ENCODE results near the gene SRRM5. TPM values are rescaled to one million over a fixed set of nuclear protein-coding genes. Genes with fewer than 3 reads are reported as not detected.

The SRRM5 gene
- total RNA-seq, 2 donors from 2014 or later, result 0.23 to 0.38 TPM

- DNase-seq (ENCODE audit: low spot score), result no peak
- intact Hi-C loops (cut with DNase I), result loop anchor here in 1 of 2 donors (10.0 kb wide), 1 partner anchor 102 kb away; no protein-coding TSS in a partner anchor
Observed at GRCh38 chr19:43656436-43656835, 44.5 kb downstream of the SRRM5 start.

GRCh38 chr19:43658001-43658400, 46.1 kb downstream of the SRRM5 start:
- no peak for DNase-seq (ENCODE audit: low spot score)
- intact Hi-C loops (cut with DNase I), result loop anchor here in 1 of 2 donors (10.0 kb wide), 1 partner anchor 103 kb away; no protein-coding TSS in a partner anchor

- DNase-seq (ENCODE audit: low spot score), result no peak
- intact Hi-C loops (cut with DNase I), result loop anchor here in 1 of 2 donors (10.0 kb wide), 1 partner anchor 104 kb away; no protein-coding TSS in a partner anchor
Observed at GRCh38 chr19:43658494-43658893, 46.6 kb downstream of the SRRM5 start.

GRCh38 chr19:43660301-43660970, 48.5 kb downstream of the SRRM5 start:
- intact Hi-C loops (cut with DNase I), result no loop called here
- no peak for DNase-seq (ENCODE audit: low spot score)

- DNase-seq (ENCODE audit: low spot score), result no peak
- intact Hi-C loops (cut with DNase I), result no loop called here
Observed at GRCh38 chr19:43660971-43661360, 49.1 kb downstream of the SRRM5 start.

- DNase-seq (ENCODE audit: low spot score), result no peak
- intact Hi-C loops (cut with DNase I), result no loop called here
Observed at GRCh38 chr19:43662487-43662886, 50.6 kb downstream of the SRRM5 start.

- DNase-seq (ENCODE audit: low spot score), result no peak
- intact Hi-C loops (cut with DNase I), result no loop called here
Observed at GRCh38 chr19:43664018-43664417, 52.1 kb downstream of the SRRM5 start.

Other genes with a start within 250 kb of the SRRM5 start
- not detected for gene TEX101, start 197.2 kb upstream of the SRRM5 start, total RNA-seq
- under 1 TPM; 0.52 to 0.60 TPM for gene LYPD3, start 146.5 kb upstream of the SRRM5 start, total RNA-seq
- 1 to 10 TPM; 7.1 to 8.7 TPM for gene PHLDB3, start 107.3 kb upstream of the SRRM5 start, total RNA-seq
- gene ETHE1, start 84.9 kb upstream of the SRRM5 start, total RNA-seq, result 10 to 100 TPM; 19.8 to 27.9 TPM
- 1 to 10 TPM; 2.1 to 3.4 TPM for gene ZNF575, start 78.9 kb upstream of the SRRM5 start, total RNA-seq
- gene XRCC1, start 36.6 kb upstream of the SRRM5 start, total RNA-seq, result 10 to 100 TPM; 13.7 to 14.2 TPM
- gene PINLYP, start 36.3 kb upstream of the SRRM5 start, total RNA-seq, result 10 to 100 TPM in 1 of 2 donors, 1 to 10 TPM in 1; 9.1 to 12.8 TPM
- gene IRGQ, start 16.0 kb upstream of the SRRM5 start, total RNA-seq, result 10 to 100 TPM; 19.2 to 21.0 TPM
- 10 to 100 TPM in 1 of 2 donors, 1 to 10 TPM in 1; 8.9 to 13.2 TPM for gene ZNF576, start 15.5 kb upstream of the SRRM5 start, total RNA-seq
- gene ZNF428, start 7.5 kb downstream of the SRRM5 start, total RNA-seq, result 10 to 100 TPM; 22.9 to 29.2 TPM
- gene CADM4, start 27.8 kb downstream of the SRRM5 start, total RNA-seq, result 1 to 10 TPM; 3.3 to 4.0 TPM
- gene PLAUR, start 58.1 kb downstream of the SRRM5 start, total RNA-seq, result 10 to 100 TPM; 35.2 to 45.4 TPM
- not detected for gene IRGC, start 104.0 kb downstream of the SRRM5 start, total RNA-seq
- 10 to 100 TPM; 35.3 to 40.4 TPM for gene SMG9, start 142.9 kb downstream of the SRRM5 start, total RNA-seq
- gene KCNN4, start 168.9 kb downstream of the SRRM5 start, total RNA-seq, result 1 to 10 TPM; 4.0 to 5.8 TPM
- 1 to 10 TPM; 2.5 to 4.0 TPM for gene LYPD5, start 190.4 kb downstream of the SRRM5 start, total RNA-seq
- gene ZNF283, start 215.2 kb downstream of the SRRM5 start, total RNA-seq, result 1 to 10 TPM; 9.7 to 9.8 TPM